MM.1S (cell line): ENCODE results near the gene NID2.

Experiments used
- DNase-seq: peaks from one replicate; pipeline ENCODE4 v3.0.0-alpha.2; 2015
- H2AFZ ChIP-seq: fragments of 300-600 bp; sonication (generic); 2 replicates; pipeline ENCODE4 v1.6.0; 2016; ENCODE audit warnings: antibody characterized with exemption, low read length
- H3F3A ChIP-seq: fragments of 300-600 bp; sonication (generic); 2 replicates; pipeline ENCODE4 v1.6.1; 2016; ENCODE audit warnings: mild to moderate bottlenecking, antibody characterized with exemption, low read length, moderate library complexity, mixed read lengths; ENCODE audit not compliant: insufficient read depth
- H3K27ac ChIP-seq: fragments of 300-600 bp; sonication (generic); 2 replicates; pipeline ENCODE4 v1.5.1; 2016; ENCODE audit warnings: mild to moderate bottlenecking, low read length
- H3K27me3 ChIP-seq: fragments of 300-600 bp; sonication (generic); replicated peaks from 2 replicates; pipeline ENCODE4 v1.6.0; 2016; ENCODE audit warnings: low read length; ENCODE audit not compliant: insufficient read depth
- H3K36me3 ChIP-seq: fragments of 300-600 bp; sonication (generic); replicated peaks from 2 replicates; pipeline ENCODE4 v1.6.1; 2016; ENCODE audit warnings: mild to moderate bottlenecking, low read length, mixed read lengths; ENCODE audit not compliant: insufficient read depth
- H3K4me1 ChIP-seq: fragments of 300-600 bp; sonication (generic); 2 replicates; pipeline ENCODE4 v1.6.1; 2016; ENCODE audit warnings: low read length, mixed read lengths
- H3K4me2 ChIP-seq: fragments of 300-600 bp; sonication (generic); 2 replicates; pipeline ENCODE4 v1.6.0; 2016; ENCODE audit warnings: low read depth, low read length
- H3K4me3 ChIP-seq: fragments of 300-600 bp; sonication (generic); 2 replicates; pipeline ENCODE4 v1.5.1; 2016; ENCODE audit warnings: low read length, mixed read lengths
- H3K79me2 ChIP-seq: fragments of 300-600 bp; sonication (generic); 2 replicates; pipeline ENCODE4 v1.6.1; 2016; ENCODE audit warnings: mixed run types, low read length, mixed read lengths
- H3K9ac ChIP-seq: fragments of 300-600 bp; sonication (generic); 2 replicates; pipeline ENCODE4 v1.6.1; 2016; ENCODE audit warnings: low read length, mixed read lengths
- H3K9me2 ChIP-seq: fragments of 300-600 bp; sonication (generic); replicated peaks from 2 replicates; pipeline ENCODE4 v1.6.1; 2016; ENCODE audit warnings: mild to moderate bottlenecking, low read length, mixed read lengths; ENCODE audit not compliant: insufficient read depth
- H3K9me3 ChIP-seq: fragments of 300-600 bp; sonication (generic); replicated peaks from 2 replicates; pipeline ENCODE4 v1.6.1; 2016; ENCODE audit warnings: mild to moderate bottlenecking, low read length, mixed read lengths; ENCODE audit not compliant: insufficient read depth
- H4K20me1 ChIP-seq: fragments of 300-600 bp; sonication (generic); 2 replicates; pipeline ENCODE4 v1.6.1; 2016; ENCODE audit warnings: mild to moderate bottlenecking, low read length, moderate library complexity, mixed read lengths; ENCODE audit not compliant: insufficient read depth
- CTCF ChIP-seq: fragments of 300-600 bp; sonication (generic); IDR thresholded peaks from 2 replicates; pipeline ENCODE4 v1.5.1; 2016; ENCODE audit warnings: antibody characterized with exemption, low read length, mixed read lengths
- EZH2 ChIP-seq: fragments of 300-600 bp; sonication (generic); optimal IDR thresholded peaks from 2 replicates; pipeline ENCODE3; 2017; ENCODE audit warnings: low read depth, mild to moderate bottlenecking, antibody characterized with exemption, low read length, mixed read lengths
- EZH2phosphoT487 ChIP-seq: fragments of 300-600 bp; sonication (generic); IDR thresholded peaks from 2 replicates; pipeline ENCODE4 v1.6.1; 2018; ENCODE audit warnings: antibody characterized with exemption, low read length

NID2 gene

GRCh38 chr14:52091928-52092327 lies 23.1 kb upstream of the NID2 start:
- TF ChIP-seq CTCF, result no peak
- TF ChIP-seq EZH2phosphoT487, result no peak
- no peak for TF ChIP-seq EZH2
- Histone ChIP-seq H3K4me1 (no peaks in the 10 kb centered on the region), H3K79me2 (no peaks in the 10 kb centered on the region), H2AFZ (no peak overlapping the region), H3K4me2 (no peak overlapping the region), H3K4me3 (no peak overlapping the region), H3K9ac (no peak overlapping the region), H4K20me1 (no peaks in the 10 kb centered on the region), H3K9me2 (no peaks in the 10 kb centered on the region), H3F3A (no peaks in the 10 kb centered on the region), H3K9me3 (no peaks in the 10 kb centered on the region), H3K27ac (no peak overlapping the region), H3K27me3 (no peaks in the 10 kb centered on the region), H3K36me3 (no peaks in the 10 kb centered on the region)
- DNase-seq, result no peak

- TF ChIP-seq EZH2 (no peak), EZH2phosphoT487 (no peak), CTCF (no peak)
- H3K27ac ChIP-seq, result no peak overlapping the region
- no peak overlapping the region for H3K4me3 ChIP-seq
- H3K79me2 ChIP-seq, result no peaks in the 10 kb centered on the region
- H3K9me2 ChIP-seq, result no peaks in the 10 kb centered on the region
- H3K9ac ChIP-seq, result no peak overlapping the region
- no peaks in the 10 kb centered on the region for H3K36me3 ChIP-seq
- no peaks in the 10 kb centered on the region for H3K27me3 ChIP-seq
- H3K4me2 ChIP-seq, result no peak overlapping the region
- H2AFZ ChIP-seq, result no peak overlapping the region
- no peaks in the 10 kb centered on the region for H3K4me1 ChIP-seq
- DNase-seq, result no peak
- no peaks in the 10 kb centered on the region for H3F3A ChIP-seq
- no peaks in the 10 kb centered on the region for H4K20me1 ChIP-seq
- H3K9me3 ChIP-seq, result no peaks in the 10 kb centered on the region
These were observed 22.1 kb upstream of the NID2 start for GRCh38 chr14:52090936-52091335.

- Histone ChIP-seq H2AFZ (no peak overlapping the region), H3K4me3 (no peak overlapping the region), H3K4me1 (no peaks in the 10 kb centered on the region), H3K4me2 (no peak overlapping the region), H3K79me2 (no peaks in the 10 kb centered on the region), H3F3A (no peaks in the 10 kb centered on the region), H3K9me2 (no peaks in the 10 kb centered on the region), H3K27me3 (no peaks in the 10 kb centered on the region), H3K36me3 (no peaks in the 10 kb centered on the region), H3K9me3 (no peaks in the 10 kb centered on the region), H3K9ac (no peak overlapping the region), H4K20me1 (no peaks in the 10 kb centered on the region), H3K27ac (no peak overlapping the region)
- TF ChIP-seq EZH2phosphoT487 (no peak), EZH2 (no peak), CTCF (no peak)
- no peak for DNase-seq
These were observed 20.4 kb upstream of the NID2 start for GRCh38 chr14:52089218-52089617.
